Measurements from ENCODE around the gene ADAMTSL3. TPM values are rescaled to one million over a fixed set of nuclear protein-coding genes. Genes with fewer than 3 reads are reported as not detected.

ADAMTSL3 gene
- total and polyA plus RNA-seq, 2 of the 4 experiments (the other 2 are of a cell fraction): under 0.01 to 0.02 TPM

DNA sequence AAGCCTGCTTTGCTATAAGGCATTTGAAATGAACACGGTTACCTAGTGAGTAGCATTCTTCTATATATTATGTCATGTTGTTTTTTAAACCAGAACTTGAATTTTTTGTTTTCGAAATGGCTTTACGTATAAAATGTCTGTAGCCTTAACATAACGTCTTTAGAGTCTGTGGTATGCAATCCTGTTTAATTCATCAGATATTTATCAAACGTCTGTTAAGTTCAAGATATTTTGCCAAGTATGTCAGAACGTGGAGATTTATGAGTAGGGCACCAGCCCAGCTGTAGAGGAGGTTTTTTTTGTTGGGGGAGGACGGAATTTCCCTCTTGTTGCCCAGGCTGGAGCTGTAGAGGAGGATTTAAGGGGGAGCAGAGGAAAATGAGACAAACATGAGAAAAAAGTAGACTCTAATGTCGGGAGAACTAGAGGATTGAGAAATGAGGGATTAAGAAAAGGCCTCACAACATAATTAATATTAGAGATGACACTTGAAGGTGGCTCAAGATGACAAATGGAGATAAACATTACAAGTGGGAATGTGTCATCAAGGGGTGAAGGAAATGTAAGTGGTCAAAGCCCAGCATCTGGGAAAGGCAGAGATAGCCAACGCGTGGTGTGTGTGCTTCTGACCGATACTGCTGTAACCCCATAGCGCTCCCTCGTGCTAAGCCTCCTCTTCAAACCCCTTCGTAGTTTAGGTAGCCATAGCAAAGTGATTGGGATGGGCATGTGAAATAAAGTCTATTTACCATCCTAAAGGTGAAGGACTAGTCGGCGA, 427.7 kb downstream of the ADAMTSL3 start:
- ATAC-seq (ENCODE audit: low read depth): no peak
- dilution Hi-C loops (cut with HindIII; ENCODE audit: low sequenced_read_pairs, unreplicated experiment): no loop called here
- Histone ChIP-seq H3K36me3 (ENCODE audit: control insufficient read depth, insufficient read depth, low read length) (no peaks in the 10 kb centered on the region), H3K27ac (ENCODE audit: insufficient read depth, low read length) (no peak overlapping the region), H3K14ac (replicated peaks; ENCODE audit: low read depth, low read length) (no peak overlapping the region), H2BK5ac (ENCODE audit: low read depth, low read length, poor library complexity, severe bottlenecking) (no peak overlapping the region), H3K18ac (ENCODE audit: low read depth, low read length) (no peak overlapping the region), H3K4me2 (ENCODE audit: low read depth, low read length) (no peak overlapping the region), H2AFZ (replicated peaks; ENCODE audit: low read length, poor library complexity) (no peak overlapping the region), H3K79me1 (ENCODE audit: low read depth in 1 of 2, low read length in 2 of 2) (no peaks in the 10 kb centered on the region), H4K8ac (ENCODE audit: low read depth in 2 of 2, low read length in 2 of 2) (no peak overlapping the region), H3K9me3 (ENCODE audit: control insufficient read depth, insufficient read depth, low read length) (no peaks in the 10 kb centered on the region), H3K27me3 (ENCODE audit: control insufficient read depth, insufficient read depth, low read length) (peaks cover 9% of the 10 kb centered on the region), H2BK120ac (ENCODE audit: low read depth, low read length) (no peak overlapping the region), H3K9ac (ENCODE audit: low read depth, low read length) (no peak overlapping the region), H2BK15ac (ENCODE audit: low read depth, low read length) (no peak overlapping the region), H3K23ac (ENCODE audit: low read depth, low read length) (no peak overlapping the region), H4K91ac (ENCODE audit: insufficient read depth, low read depth, low read length) (no peak overlapping the region), H3K9me1 (ENCODE audit: insufficient read depth, low read length) (no peaks in the 10 kb centered on the region), H3K4me1 (ENCODE audit: control insufficient read depth, insufficient read depth, low read length) (no peaks in the 10 kb centered on the region; the same call in 1 of the 2 replicates), H2AK5ac (ENCODE audit: low read depth, low read length) (no peak overlapping the region), H2AK9ac (replicated peaks; ENCODE audit: low read depth, low read length, poor library complexity) (no peak overlapping the region), H4K20me1 (ENCODE audit: insufficient read depth, low read length) (no peaks in the 10 kb centered on the region), H3K4ac (ENCODE audit: low read depth, low read length) (no peak overlapping the region), H3K4me3 (ENCODE audit: insufficient read depth, low read depth, low read length) (no peak overlapping the region), H2BK20ac (ENCODE audit: low read depth, low read length) (no peak overlapping the region), H3K56ac (ENCODE audit: extremely low read depth, insufficient read depth, low read length) (no peak overlapping the region), H4K5ac (ENCODE audit: low read depth, low read length) (no peak overlapping the region)
- ChIA-PET POLR2A (ENCODE audit: unreplicated experiment) (no interaction called here), CTCF (no interaction called here)
- no TSS peak for BruUV-seq (replicated peaks)
- intact Hi-C loops (cut with micrococcal nuclease): no loop called here
- TF ChIP-seq RFX5 (IDR thresholded peaks at IDR 0.05; ENCODE audit: low read depth, low read length) (no peak), NFE2L2 (IDR thresholded peaks at IDR 0.05; ENCODE audit: low read depth, low read length) (no peak), CTCF (conservative IDR thresholded peaks at IDR 0.05; ENCODE audit: low read depth, low read length) (no peak), MXI1 (IDR thresholded peaks at IDR 0.05; ENCODE audit: borderline replicate concordance, low read depth, low read length) (no peak), RCOR1 (IDR thresholded peaks at IDR 0.05; ENCODE audit: insufficient replicate concordance, low read length) (no peak), FOS (IDR thresholded peaks at IDR 0.05; ENCODE audit: low read depth, low read length) (no peak), MAZ (IDR thresholded peaks at IDR 0.05; ENCODE audit: borderline replicate concordance, low read depth, low read length) (no peak), CEBPB (IDR thresholded peaks at IDR 0.05; ENCODE audit: low read depth, low read length) (no peak), RAD21 (IDR thresholded peaks at IDR 0.05; ENCODE audit: low read length) (no peak), BHLHE40 (IDR thresholded peaks at IDR 0.05; ENCODE audit: low read depth, low read length) (no peak), SMC3 (IDR thresholded peaks at IDR 0.05; ENCODE audit: low read depth, low read length) (no peak), MAFK (IDR thresholded peaks at IDR 0.05; ENCODE audit: low read depth, low read length) (no peak), CHD1 (IDR thresholded peaks at IDR 0.05; ENCODE audit: low read depth, low read length) (no peak), POLR2A (IDR thresholded peaks at IDR 0.05; ENCODE audit: low read depth, low read length) (no peak)
- TF ChIP-seq, protein P1, sequence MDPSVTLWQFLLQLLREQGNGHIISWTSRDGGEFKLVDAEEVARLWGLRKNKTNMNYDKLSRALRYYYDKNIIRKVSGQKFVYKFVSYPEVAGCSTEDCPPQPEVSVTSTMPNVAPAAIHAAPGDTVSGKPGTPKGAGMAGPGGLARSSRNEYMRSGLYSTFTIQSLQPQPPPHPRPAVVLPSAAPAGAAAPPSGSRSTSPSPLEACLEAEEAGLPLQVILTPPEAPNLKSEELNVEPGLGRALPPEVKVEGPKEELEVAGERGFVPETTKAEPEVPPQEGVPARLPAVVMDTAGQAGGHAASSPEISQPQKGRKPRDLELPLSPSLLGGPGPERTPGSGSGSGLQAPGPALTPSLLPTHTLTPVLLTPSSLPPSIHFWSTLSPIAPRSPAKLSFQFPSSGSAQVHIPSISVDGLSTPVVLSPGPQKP (IDR thresholded peaks at IDR 0.05; ENCODE audit: borderline replicate concordance, low read depth, low read length): no peak
- TF ChIP-seq, protein P2, sequence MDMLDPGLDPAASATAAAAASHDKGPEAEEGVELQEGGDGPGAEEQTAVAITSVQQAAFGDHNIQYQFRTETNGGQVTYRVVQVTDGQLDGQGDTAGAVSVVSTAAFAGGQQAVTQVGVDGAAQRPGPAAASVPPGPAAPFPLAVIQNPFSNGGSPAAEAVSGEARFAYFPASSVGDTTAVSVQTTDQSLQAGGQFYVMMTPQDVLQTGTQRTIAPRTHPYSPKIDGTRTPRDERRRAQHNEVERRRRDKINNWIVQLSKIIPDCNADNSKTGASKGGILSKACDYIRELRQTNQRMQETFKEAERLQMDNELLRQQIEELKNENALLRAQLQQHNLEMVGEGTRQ (IDR thresholded peaks at IDR 0.05; ENCODE audit: low read depth, low read length): no peak
- 40% methylated on average over 3 of the region's 16 CpGs; no CpG with 5 or more reads in 1 of the 2 experiments for WGBS, 2 experiments (ENCODE audit: extremely low coverage in 2 of 2, insufficient read length in 1 of 2)
- no peak for DNase-seq
- in situ Hi-C loops (cut with MboI; ENCODE audit: low sequenced_read_pairs): no loop called here
